ENCODE measurements around the gene MCRS1.

The MCRS1 gene

GRCh38 chr12:49555631-49556390 is 12.1 kb downstream of the MCRS1 start:
- no peak for DNase-seq (ENCODE audit: low read depth, low spot score)

- no peak for DNase-seq (ENCODE audit: low read depth, low spot score)
Measured at GRCh38 chr12:49554266-49554665, 13.7 kb downstream of the MCRS1 start.

DNA sequence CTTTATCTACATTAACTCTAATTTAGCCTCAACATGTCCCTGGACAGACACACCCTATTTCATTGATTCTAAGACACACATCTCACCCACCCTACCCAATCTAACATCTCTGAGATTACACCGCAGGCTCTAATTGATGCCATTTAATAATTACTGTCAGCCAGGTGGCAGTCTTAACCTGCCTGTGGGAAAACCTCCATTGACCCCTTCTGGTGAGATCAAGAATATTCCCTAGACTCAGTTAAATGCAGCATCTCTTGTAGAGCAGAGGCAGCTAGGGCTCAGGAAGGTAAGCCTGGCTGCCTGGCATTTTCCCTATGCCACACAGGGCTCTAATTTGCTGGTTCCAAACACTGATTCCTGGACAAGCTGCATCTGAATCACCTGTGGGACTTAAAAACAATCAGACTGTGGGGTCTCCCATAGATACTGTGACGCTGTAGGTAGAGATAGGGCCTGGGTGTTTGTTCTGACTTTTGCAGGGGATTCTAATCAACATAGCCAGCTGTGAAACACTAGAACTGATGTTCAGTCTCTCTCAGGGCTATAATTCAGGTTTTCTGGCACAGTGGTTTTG is 14.3 kb downstream of the MCRS1 start:
- no peak for DNase-seq (ENCODE audit: low read depth, low spot score)

DNA sequence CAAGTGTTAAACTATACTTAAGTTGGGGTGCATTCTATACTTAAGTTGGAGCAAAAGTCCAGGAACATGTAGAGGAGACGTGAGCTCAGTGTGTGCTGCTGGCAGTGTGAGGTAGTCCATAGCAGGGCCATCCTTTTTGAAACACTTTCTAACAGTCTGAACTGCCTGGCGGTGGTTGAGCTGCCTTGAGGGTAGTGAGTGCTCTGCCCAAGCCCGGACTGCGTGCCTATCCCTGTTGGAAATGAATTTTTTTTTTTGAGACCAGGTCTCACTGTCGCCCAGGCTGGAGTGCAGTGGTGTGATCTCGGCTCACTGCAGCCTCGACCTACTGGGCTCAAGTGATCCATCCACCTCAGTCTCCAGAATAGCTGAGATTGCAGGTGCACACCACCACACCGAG is 15.0 kb downstream of the MCRS1 start:
- DNase-seq (ENCODE audit: low read depth, low spot score), result no peak

- no peak for DNase-seq (ENCODE audit: low read depth, low spot score)
Measured at GRCh38 chr12:49552425-49552824, 15.5 kb downstream of the MCRS1 start.

- DNase-seq (ENCODE audit: low read depth, low spot score), result no peak
Measured at GRCh38 chr12:49552014-49552413, 15.9 kb downstream of the MCRS1 start.

- no peak for DNase-seq (ENCODE audit: low read depth, low spot score)
Measured at GRCh38 chr12:49550693-49551252, 17.2 kb downstream of the MCRS1 start.

- DNase-seq (ENCODE audit: low read depth, low spot score), result no peak
Measured at GRCh38 chr12:49549735-49550692, 17.9 kb downstream of the MCRS1 start.

DNA sequence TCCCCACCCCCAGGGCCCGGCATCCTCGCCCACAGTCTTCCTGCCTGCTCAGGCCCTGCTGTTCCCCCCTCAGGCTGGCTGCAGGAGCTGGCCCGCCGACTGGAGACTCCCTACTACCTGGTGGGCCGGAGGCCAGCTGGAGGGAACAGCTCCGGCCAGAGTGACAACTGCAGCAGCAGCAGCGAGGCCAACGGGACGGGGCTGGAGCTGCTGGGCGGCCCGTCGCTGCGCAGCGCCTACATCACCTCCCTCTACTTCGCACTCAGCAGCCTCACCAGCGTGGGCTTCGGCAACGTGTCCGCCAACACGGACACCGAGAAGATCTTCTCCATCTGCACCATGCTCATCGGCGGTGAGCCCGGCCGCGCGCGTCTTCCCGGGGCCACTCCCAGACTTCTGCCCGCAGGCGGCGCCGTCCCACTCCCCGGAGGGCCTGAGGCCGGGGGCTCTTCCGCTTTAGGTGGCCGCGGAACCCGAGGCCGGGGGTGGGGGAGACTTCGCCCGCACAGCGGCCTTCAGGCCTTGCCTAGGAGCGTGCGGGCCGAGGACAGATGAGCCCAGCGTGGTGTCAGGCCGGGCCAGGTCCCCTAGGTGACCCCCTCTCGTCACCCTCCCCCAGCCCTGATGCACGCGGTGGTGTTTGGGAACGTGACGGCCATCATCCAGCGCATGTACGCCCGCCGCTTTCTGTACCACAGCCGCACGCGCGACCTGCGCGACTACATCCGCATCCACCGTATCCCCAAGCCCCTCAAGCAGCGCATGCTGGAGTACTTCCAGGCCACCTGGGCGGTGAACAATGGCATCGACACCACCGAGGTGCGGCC is 18.9 kb downstream of the MCRS1 start:
- DNase-seq (ENCODE audit: low read depth, low spot score), result no peak

- DNase-seq (ENCODE audit: low read depth, low spot score), result no peak
Measured at GRCh38 chr12:49548481-49548821, 19.5 kb downstream of the MCRS1 start.

DNA sequence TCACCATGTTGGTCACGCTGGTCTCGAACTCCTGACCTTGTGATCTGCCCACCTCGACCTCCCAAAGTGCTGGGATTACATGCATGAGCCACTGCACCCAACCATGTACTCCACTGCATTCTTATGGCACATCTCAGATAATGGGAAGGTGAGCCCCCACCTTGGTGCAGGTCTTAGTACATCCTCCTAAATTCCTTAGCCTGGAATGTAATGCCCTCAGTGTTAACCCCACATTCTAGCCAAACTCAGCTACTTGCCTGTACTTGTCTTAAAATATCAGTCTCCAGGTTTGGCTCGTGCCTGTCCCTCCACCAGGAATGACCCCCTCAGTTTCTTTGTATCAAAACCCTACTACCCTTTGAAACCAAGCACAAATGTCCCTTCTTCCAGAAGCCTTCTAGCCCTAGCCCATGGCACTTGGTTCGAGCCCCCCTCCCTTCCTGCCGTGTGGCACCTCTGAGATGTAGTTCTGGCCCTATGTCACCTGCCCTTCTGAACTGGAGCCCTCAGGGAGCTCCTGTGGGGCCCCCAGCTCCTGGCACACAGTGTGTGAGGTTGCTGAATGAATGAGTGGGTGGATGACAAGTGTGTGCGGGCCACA is 20.8 kb downstream of the MCRS1 start:
- no peak for DNase-seq (ENCODE audit: low read depth, low spot score)

GRCh38 chr12:49546481-49546880 is 21.5 kb downstream of the MCRS1 start:
- no peak for DNase-seq (ENCODE audit: low read depth, low spot score)

DNA sequence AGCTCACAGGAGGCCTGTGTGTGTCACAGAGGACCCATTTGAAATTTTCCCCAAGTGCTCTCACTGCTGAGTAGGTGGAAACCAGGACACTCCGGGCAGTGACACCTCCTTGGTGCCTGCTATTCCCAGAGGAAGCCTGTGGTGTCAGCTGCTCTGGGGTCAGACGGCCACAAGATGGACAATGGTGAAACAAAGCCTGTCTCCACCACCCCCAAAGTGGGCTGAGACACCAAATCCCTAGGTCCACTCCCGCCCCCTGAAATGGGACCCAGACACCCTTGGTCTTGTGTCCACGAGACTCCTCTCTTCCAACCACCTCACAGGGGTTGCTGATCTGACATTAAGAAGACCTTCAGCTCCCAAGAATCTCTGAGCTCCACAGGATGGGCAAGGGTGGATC is 22.1 kb downstream of the MCRS1 start:
- no peak for DNase-seq (ENCODE audit: low read depth, low spot score)

GRCh38 chr12:49543914-49544815 is 23.8 kb downstream of the MCRS1 start:
- DNase-seq (ENCODE audit: low read depth, low spot score), result no peak

GRCh38 chr12:49543221-49543913 is 24.6 kb downstream of the MCRS1 start:
- no peak for DNase-seq (ENCODE audit: low read depth, low spot score)

- no peak for DNase-seq (ENCODE audit: low read depth, low spot score)
Measured at GRCh38 chr12:49542592-49543160, 25.3 kb downstream of the MCRS1 start.

GRCh38 chr12:49541911-49542505 is 25.9 kb downstream of the MCRS1 start:
- no peak for DNase-seq (ENCODE audit: low read depth, low spot score)

GRCh38 chr12:49541140-49541861 is 26.6 kb downstream of the MCRS1 start:
- DNase-seq (ENCODE audit: low read depth, low spot score), result no peak
